Measurements from ENCODE around the gene GRHL1. TPM values are rescaled to one million over a fixed set of nuclear protein-coding genes. Genes with fewer than 3 reads are reported as not detected.

The GRHL1 gene
- total and polyA plus RNA-seq, 9 of the 15 experiments (the other 6 are each of a cell fraction or from before 2014, with no cell fraction given) = 1.7 to 6.1 (median 4.7) TPM

DNA sequence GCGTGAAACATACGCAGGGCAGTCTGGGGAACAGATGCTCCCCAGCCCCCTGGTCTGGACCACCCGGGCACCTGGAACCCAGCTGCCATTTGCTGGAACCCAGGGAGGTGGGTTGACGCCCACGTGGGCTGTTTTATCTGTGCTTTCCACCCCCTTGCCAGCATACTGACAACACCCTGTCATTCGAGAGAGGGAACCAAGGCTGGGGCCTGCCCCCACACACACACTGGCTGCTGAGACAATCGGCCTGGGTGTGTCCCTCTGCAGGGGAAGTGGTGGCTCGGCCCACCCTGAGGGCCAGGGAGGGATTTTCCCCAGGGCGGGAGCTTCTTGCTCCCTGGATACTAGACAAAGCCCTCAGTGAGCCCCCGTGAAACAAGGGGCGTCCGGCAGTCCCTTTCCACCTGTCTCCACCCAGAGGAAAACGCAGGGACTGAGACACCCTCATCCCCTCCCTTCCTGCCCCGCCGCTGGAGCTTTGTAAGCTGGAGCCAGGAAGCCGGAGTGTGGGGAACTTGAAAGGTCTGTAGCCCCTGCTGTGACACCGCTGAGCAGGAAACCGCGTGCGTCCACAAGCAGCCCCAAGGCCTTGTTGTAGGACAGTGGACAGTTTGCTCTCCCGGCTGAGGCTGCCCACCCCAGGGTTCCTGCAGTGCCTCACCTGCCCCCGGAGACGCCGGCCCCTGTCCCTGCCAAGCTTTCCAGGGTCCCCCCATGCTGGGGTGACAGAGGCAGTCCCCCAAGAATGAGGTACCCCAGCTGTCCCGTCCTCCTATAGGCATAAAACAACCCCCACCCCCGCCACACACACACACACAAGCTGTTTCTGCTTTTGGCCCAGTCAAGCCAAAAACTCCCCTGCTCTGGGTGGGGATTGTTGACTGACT, 77.7 kb downstream of the GRHL1 start (continued):
- TF ChIP-seq POLR3G (IDR thresholded peaks at IDR 0.05; ENCODE audit: extremely low read depth, insufficient read length, insufficient replicate concordance) (no peak), GATAD2B (IDR thresholded peaks at IDR 0.05; ENCODE audit: borderline replicate concordance) (peak; percentile 32; the same call in 1 of the 2 replicates), ARID1B (IDR thresholded peaks at IDR 0.05) (peak; percentile 76), RNF2 (IDR thresholded peaks at IDR 0.05) (peak; percentile 59), CBX3 (IDR thresholded peaks at IDR 0.05; ENCODE audit: borderline replicate concordance in 1 of 2, low read length in 2 of 2) (peak in 1 of 2 experiments; percentile 52; a peak in 1 of 3 replicates), KLF16 (IDR thresholded peaks at IDR 0.05) (peak; percentile 77; the same call in 1 of the 2 replicates), ZNF133 (CRISPR knock-in tag; IDR thresholded peaks at IDR 0.05) (no peak), KLF6 (CRISPR knock-in tag; IDR thresholded peaks at IDR 0.05; ENCODE audit: borderline replicate concordance) (no peak; the same call in 1 of the 2 replicates), FOXJ3 (CRISPR knock-in tag; IDR thresholded peaks at IDR 0.05) (no peak), STAG1 (CRISPR knock-in tag; IDR thresholded peaks at IDR 0.05; ENCODE audit: borderline replicate concordance) (no peak; the same call in 1 of the 2 replicates), CEBPG (CRISPR knock-in tag; IDR thresholded peaks at IDR 0.05) (no peak), CEBPG (tag; conservative IDR thresholded peaks at IDR 0.05 in 1 of 2, IDR thresholded peaks at IDR 0.05 in 1 of 2) (no peak), BHLHE40 (IDR thresholded peaks at IDR 0.05; ENCODE audit: low read length) (peak; percentile 7; the same call in 1 of the 2 replicates), MECOM (CRISPR knock-in tag; IDR thresholded peaks at IDR 0.05) (no peak), MXI1 (IDR thresholded peaks at IDR 0.05; ENCODE audit: low read depth, low read length) (peak; percentile 50; the same call in 1 of the 2 replicates), ARHGAP35 (IDR thresholded peaks at IDR 0.05; ENCODE audit: partially characterized antibody) (no peak), RFX1 (IDR thresholded peaks at IDR 0.05) (no peak), SRSF9 (IDR thresholded peaks at IDR 0.05; ENCODE audit: borderline replicate concordance, low read depth, low read length) (no peak), MEIS2 (IDR thresholded peaks at IDR 0.05; ENCODE audit: partially characterized antibody) (peak; percentile 60), RBM22 (IDR thresholded peaks at IDR 0.05; ENCODE audit: low read depth, low read length, poor library complexity, severe bottlenecking) (no peak), NCOA4 (IDR thresholded peaks at IDR 0.05; ENCODE audit: partially characterized antibody) (no peak)
- TF ChIP-seq, protein P1, sequence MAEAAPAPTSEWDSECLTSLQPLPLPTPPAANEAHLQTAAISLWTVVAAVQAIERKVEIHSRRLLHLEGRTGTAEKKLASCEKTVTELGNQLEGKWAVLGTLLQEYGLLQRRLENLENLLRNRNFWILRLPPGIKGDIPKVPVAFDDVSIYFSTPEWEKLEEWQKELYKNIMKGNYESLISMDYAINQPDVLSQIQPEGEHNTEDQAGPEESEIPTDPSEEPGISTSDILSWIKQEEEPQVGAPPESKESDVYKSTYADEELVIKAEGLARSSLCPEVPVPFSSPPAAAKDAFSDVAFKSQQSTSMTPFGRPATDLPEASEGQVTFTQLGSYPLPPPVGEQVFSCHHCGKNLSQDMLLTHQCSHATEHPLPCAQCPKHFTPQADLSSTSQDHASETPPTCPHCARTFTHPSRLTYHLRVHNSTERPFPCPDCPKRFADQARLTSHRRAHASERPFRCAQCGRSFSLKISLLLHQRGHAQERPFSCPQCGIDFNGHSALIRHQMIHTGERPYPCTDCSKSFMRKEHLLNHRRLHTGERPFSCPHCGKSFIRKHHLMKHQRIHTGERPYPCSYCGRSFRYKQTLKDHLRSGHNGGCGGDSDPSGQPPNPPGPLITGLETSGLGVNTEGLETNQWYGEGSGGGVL (CRISPR knock-in tag; IDR thresholded peaks at IDR 0.05) = no peak
- TF ChIP-seq, protein P2, sequence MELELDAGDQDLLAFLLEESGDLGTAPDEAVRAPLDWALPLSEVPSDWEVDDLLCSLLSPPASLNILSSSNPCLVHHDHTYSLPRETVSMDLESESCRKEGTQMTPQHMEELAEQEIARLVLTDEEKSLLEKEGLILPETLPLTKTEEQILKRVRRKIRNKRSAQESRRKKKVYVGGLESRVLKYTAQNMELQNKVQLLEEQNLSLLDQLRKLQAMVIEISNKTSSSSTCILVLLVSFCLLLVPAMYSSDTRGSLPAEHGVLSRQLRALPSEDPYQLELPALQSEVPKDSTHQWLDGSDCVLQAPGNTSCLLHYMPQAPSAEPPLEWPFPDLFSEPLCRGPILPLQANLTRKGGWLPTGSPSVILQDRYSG (tag; conservative IDR thresholded peaks at IDR 0.05; ENCODE audit: low read depth) = no peak

Data from K562 (cell line).